Measurements from ENCODE around the gene RNF115.

- TF ChIP-seq EZH2phosphoT487 (IDR thresholded peaks at IDR 0.05; ENCODE audit: borderline replicate concordance, low read length): no peak
- TF ChIP-seq, protein P1, sequence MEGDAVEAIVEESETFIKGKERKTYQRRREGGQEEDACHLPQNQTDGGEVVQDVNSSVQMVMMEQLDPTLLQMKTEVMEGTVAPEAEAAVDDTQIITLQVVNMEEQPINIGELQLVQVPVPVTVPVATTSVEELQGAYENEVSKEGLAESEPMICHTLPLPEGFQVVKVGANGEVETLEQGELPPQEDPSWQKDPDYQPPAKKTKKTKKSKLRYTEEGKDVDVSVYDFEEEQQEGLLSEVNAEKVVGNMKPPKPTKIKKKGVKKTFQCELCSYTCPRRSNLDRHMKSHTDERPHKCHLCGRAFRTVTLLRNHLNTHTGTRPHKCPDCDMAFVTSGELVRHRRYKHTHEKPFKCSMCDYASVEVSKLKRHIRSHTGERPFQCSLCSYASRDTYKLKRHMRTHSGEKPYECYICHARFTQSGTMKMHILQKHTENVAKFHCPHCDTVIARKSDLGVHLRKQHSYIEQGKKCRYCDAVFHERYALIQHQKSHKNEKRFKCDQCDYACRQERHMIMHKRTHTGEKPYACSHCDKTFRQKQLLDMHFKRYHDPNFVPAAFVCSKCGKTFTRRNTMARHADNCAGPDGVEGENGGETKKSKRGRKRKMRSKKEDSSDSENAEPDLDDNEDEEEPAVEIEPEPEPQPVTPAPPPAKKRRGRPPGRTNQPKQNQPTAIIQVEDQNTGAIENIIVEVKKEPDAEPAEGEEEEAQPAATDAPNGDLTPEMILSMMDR (conservative IDR thresholded peaks at IDR 0.05; ENCODE audit: low read depth, low read length): no peak
Measured at GRCh38 chr1:145740269-145740668, 83.6 kb downstream of the RNF115 start.

Data from PC-3 (cell line).